Activated CD8-positive, alpha-beta memory T cell treated with anti-CD3 and anti-CD28 coated beads, Interleukin-2, amount 50 U/mL, for 1 hour (primary cell): ENCODE measurements around the gene RABGGTA.

Experiments used
- DNase-seq: peaks from one replicate; pipeline ENCODE4 v3.0.0-alpha.2; 2020; ENCODE audit errors: extremely low read depth

RABGGTA gene

GRCh38 chr14:24271134-24271833, at the start of gene RABGGTA:
Gene RABGGTA, minus strand, starts transcription at chr14:24271597. Its CDS starts 482 bp downstream, at chr14:24271115.
- DNase-seq, result peak; percentile 84

GRCh38 chr14:24317141-24317928, 45.9 kb upstream of the RABGGTA start:
- DNase-seq, result no peak

GRCh38 chr14:24316597-24316950, 45.2 kb upstream of the RABGGTA start:
- DNase-seq, result no peak

- no peak for DNase-seq
Observed at GRCh38 chr14:24315807-24316596, 44.6 kb upstream of the RABGGTA start.

GRCh38 chr14:24315243-24315806, 43.9 kb upstream of the RABGGTA start:
- DNase-seq, result no peak

- no peak for DNase-seq
Observed at GRCh38 chr14:24314377-24315193, 43.2 kb upstream of the RABGGTA start.

GRCh38 chr14:24313913-24314312, 42.5 kb upstream of the RABGGTA start:
- no peak for DNase-seq

GRCh38 chr14:24312736-24313507, 41.5 kb upstream of the RABGGTA start:
- DNase-seq, result no peak

GRCh38 chr14:24311837-24312615, 40.6 kb upstream of the RABGGTA start:
- DNase-seq, result no peak

GRCh38 chr14:24310646-24311604, 39.5 kb upstream of the RABGGTA start, which contains the start of gene LTB4R:
Gene LTB4R, plus strand, starts transcription at chr14:24311502. Its CDS starts 4,150 bp downstream, at chr14:24315652.
- DNase-seq, result no peak

GRCh38 chr14:24310265-24310645, 38.9 kb upstream of the RABGGTA start:
- DNase-seq, result no peak

GRCh38 chr14:24309538-24310264, 38.3 kb upstream of the RABGGTA start, which contains the start of gene LTB4R2:
Gene LTB4R2, plus strand, starts transcription at chr14:24310140. Its CDS starts 525 bp downstream, at chr14:24310665.
- DNase-seq, result no peak

GRCh38 chr14:24308342-24309124, 37.1 kb upstream of the RABGGTA start:
- DNase-seq, result no peak

- no peak for DNase-seq
Observed at GRCh38 chr14:24307575-24308341, 36.4 kb upstream of the RABGGTA start, which contains the start of gene CIDEB. Gene CIDEB, minus strand, starts transcription at chr14:24307977. Its CDS starts 119 bp downstream, at chr14:24307858.

- DNase-seq, result no peak
Observed at GRCh38 chr14:24307156-24307574, 35.8 kb upstream of the RABGGTA start.

- no peak for DNase-seq
Observed at GRCh38 chr14:24304019-24304387, 32.6 kb upstream of the RABGGTA start.
